ENCODE measurements around the gene MRI1. TPM values are rescaled to one million over a fixed set of nuclear protein-coding genes. Genes with fewer than 3 reads are reported as not detected.

Gene MRI1
- 10 to 100 TPM; 19.6 to 29.6 TPM for total RNA-seq
- 20.7 TPM for polyA plus RNA-seq (2013, experiment 1 of 2)
- 20.5 TPM for polyA plus RNA-seq (2013, experiment 2 of 2)
- long read RNA-seq, experiment 1, partial matches to known transcripts: 0 of 1 reads
- long read RNA-seq, experiment 1, other reads (novel, unspliced or antisense): 1 of 1 reads
- long read RNA-seq, experiment 2, partial matches to known transcripts: 0 of 8 reads
- long read RNA-seq, experiment 2, other reads (novel, unspliced or antisense): 6 of 8 reads
- long read RNA-seq, experiment 3, transcript MRI1-201 (6 exons, 1,735 nt): major isoform, 5 of 10 reads
- long read RNA-seq, experiment 3, partial matches to known transcripts: 1 of 10 reads
- long read RNA-seq, experiment 3, other reads (novel, unspliced or antisense): 4 of 10 reads
- long read RNA-seq, experiment 4: 0 reads

DNA sequence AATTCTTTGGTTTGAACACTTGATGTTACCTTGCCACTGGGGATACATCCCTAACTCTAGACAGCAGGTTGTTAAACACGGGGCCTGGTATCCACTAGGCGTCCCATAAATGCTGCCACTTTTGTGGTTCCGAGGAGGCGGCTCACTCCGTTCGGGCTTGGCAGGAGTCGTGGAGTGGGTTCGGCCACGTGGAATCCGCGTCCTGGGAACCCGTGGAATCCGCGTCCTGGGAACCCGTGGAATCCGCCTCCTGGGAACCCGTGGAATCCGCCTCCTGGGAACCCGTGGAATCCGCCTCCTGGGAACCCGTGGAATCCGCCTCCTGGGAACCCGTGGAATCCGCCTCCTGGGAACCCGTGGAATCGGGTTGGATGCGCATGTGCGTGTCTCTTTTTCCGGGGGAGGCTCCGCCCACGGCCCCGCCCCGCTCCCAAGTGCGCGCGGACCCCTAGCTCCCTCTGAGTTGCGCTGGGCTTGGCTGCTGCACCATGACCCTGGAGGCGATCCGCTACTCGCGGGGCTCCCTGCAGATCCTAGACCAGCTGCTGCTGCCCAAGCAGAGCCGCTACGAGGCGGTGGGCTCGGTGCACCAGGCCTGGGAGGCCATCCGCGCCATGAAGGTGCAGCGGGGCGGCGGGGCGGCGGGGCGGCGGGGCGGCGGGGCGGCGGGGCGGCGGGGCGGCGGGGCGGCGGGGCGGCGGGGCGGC is at the start of gene MRI1:
Gene MRI1 (plus strand): TSS at position 422 of the 707 bp plus-strand sequence. CDS start 67 bp downstream, at position 489.
- peaks cover 35% of the 10 kb centered on the region for H3K36me3 ChIP-seq (ENCODE audit: control insufficient read depth, insufficient read depth, low read length)
- peaks cover 5% of the 10 kb centered on the region for H3K4me1 Mint-ChIP-seq
- peak within 1 kb of the TSS; percentile 78 for H3K4me3 ChIP-seq (ENCODE audit: low read length)
- H3K9me3 Mint-ChIP-seq: peaks cover 1% of the 10 kb centered on the region
- H3K27me3 ChIP-seq (ENCODE audit: control insufficient read depth, insufficient read depth, low read length, poor library complexity, severe bottlenecking): no peaks in the 10 kb centered on the region
- no peaks in the 10 kb centered on the region for H3K9me3 ChIP-seq (ENCODE audit: control insufficient read depth, low read length)
- H3K27ac ChIP-seq (ENCODE audit: low read depth, low read length): no peak within 1 kb of the TSS
- H3K4me3 Mint-ChIP-seq: peak within 1 kb of the TSS; percentile 62
- peak; percentile 83 for DNase-seq
- TF ChIP-seq, protein P1, sequence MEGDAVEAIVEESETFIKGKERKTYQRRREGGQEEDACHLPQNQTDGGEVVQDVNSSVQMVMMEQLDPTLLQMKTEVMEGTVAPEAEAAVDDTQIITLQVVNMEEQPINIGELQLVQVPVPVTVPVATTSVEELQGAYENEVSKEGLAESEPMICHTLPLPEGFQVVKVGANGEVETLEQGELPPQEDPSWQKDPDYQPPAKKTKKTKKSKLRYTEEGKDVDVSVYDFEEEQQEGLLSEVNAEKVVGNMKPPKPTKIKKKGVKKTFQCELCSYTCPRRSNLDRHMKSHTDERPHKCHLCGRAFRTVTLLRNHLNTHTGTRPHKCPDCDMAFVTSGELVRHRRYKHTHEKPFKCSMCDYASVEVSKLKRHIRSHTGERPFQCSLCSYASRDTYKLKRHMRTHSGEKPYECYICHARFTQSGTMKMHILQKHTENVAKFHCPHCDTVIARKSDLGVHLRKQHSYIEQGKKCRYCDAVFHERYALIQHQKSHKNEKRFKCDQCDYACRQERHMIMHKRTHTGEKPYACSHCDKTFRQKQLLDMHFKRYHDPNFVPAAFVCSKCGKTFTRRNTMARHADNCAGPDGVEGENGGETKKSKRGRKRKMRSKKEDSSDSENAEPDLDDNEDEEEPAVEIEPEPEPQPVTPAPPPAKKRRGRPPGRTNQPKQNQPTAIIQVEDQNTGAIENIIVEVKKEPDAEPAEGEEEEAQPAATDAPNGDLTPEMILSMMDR (conservative IDR thresholded peaks at IDR 0.05): no peak
- peak within 1 kb of the TSS; percentile 55 for H3K27ac Mint-ChIP-seq
- H3K9ac ChIP-seq (ENCODE audit: extremely low read depth, low read length, poor library complexity, severe bottlenecking): peak within 1 kb of the TSS; percentile 57
- 23 to 52% methylated on average over 19 to 65 of the region's 67 CpGs for WGBS, 2 experiments (ENCODE audit: insufficient coverage in 1 of 2, insufficient read length in 1 of 2)
- peaks cover 36% of the 10 kb centered on the region for H3K36me3 Mint-ChIP-seq (ENCODE audit: low read depth)
- no peaks in the 10 kb centered on the region for H3K4me1 ChIP-seq (ENCODE audit: control insufficient read depth, insufficient read depth, low read length)
- H3K27me3 Mint-ChIP-seq (ENCODE audit: insufficient read depth): no peaks in the 10 kb centered on the region

DNA sequence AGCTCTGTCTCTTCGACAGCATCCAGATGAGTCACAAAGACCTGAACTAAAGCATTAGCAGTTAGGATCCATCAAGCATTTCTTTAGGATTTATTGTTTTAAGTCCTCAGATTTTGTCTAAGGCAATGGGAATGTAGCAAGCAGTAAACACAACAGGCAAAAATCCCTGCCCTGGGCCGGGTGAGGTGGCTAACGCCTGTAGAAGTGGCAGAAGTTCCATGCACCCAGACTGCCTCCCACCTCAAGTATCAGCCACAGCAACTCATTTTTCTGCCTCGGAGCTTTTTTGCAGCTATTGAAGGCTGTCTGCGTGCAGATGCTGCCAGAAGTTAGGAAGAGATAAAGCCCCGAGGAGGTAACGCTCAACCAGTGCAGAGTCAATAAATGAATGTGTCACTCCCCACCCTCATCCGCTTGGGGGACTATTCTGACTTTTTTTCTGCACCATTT is 47.1 kb upstream of the MRI1 start:
- TF ChIP-seq, protein P1 (conservative IDR thresholded peaks at IDR 0.05): no peak
- Histone ChIP-seq H3K4me1 (ENCODE audit: control insufficient read depth, insufficient read depth, low read length) (no peaks in the 10 kb centered on the region), H3K9me3 (ENCODE audit: control insufficient read depth, low read length) (peaks cover 6% of the 10 kb centered on the region), H3K27me3 (ENCODE audit: control insufficient read depth, insufficient read depth, low read length, poor library complexity, severe bottlenecking) (no peaks in the 10 kb centered on the region), H3K4me3 (ENCODE audit: low read length) (no peak overlapping the region), H3K36me3 (ENCODE audit: control insufficient read depth, insufficient read depth, low read length) (no peaks in the 10 kb centered on the region), H3K27ac (ENCODE audit: low read depth, low read length) (no peak overlapping the region), H3K9ac (ENCODE audit: extremely low read depth, low read length, poor library complexity, severe bottlenecking) (no peak overlapping the region)
- no peak for DNase-seq
- Mint-ChIP-seq H3K9me3 (peaks cover 24% of the 10 kb centered on the region), H3K4me1 (peaks cover 2% of the 10 kb centered on the region), H3K36me3 (ENCODE audit: low read depth) (peaks cover 2% of the 10 kb centered on the region), H3K27me3 (ENCODE audit: insufficient read depth) (peaks cover 2% of the 10 kb centered on the region), H3K4me3 (no peak overlapping the region), H3K27ac (no peak overlapping the region)
- WGBS, 2 experiments (ENCODE audit: insufficient coverage in 1 of 2, insufficient read length in 1 of 2): 85 to 87% methylated on average over 8 of the region's 8 CpGs

DNA sequence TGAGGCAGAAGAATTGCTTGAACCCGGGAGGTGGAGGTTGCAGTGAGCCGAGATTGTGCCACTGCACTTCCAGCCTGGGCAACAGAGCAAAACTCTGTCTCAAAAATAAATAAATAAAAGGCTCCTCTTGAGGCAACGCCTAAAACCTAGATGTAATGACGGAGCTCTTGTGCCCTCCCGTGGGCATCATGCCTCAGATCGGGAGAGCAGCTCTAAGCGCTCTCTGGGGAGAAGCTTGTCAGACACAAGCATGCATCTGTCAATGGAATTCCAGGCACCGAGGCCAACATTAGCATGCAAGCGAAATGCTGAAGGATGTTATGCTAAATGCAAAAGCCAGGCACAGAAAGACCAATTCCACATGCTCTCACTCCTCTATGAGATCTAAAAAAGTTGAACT is 45.6 kb upstream of the MRI1 start:
- peaks cover 2% of the 10 kb centered on the region for H3K36me3 Mint-ChIP-seq (ENCODE audit: low read depth)
- no peaks in the 10 kb centered on the region for H3K27me3 ChIP-seq (ENCODE audit: control insufficient read depth, insufficient read depth, low read length, poor library complexity, severe bottlenecking)
- H3K9me3 ChIP-seq (ENCODE audit: control insufficient read depth, low read length): peaks cover 6% of the 10 kb centered on the region
- H3K27me3 Mint-ChIP-seq (ENCODE audit: insufficient read depth): peaks cover 2% of the 10 kb centered on the region
- no peak overlapping the region for H3K27ac Mint-ChIP-seq
- no peaks in the 10 kb centered on the region for H3K4me1 Mint-ChIP-seq
- TF ChIP-seq, protein P1 (conservative IDR thresholded peaks at IDR 0.05): peak; percentile 64
- H3K9ac ChIP-seq (ENCODE audit: extremely low read depth, low read length, poor library complexity, severe bottlenecking): no peak overlapping the region
- H3K4me1 ChIP-seq (ENCODE audit: control insufficient read depth, insufficient read depth, low read length): no peaks in the 10 kb centered on the region
- H3K4me3 Mint-ChIP-seq: no peak overlapping the region
- WGBS, 2 experiments (ENCODE audit: insufficient coverage in 1 of 2, insufficient read length in 1 of 2): 45 to 56% methylated on average over 7 to 9 of the region's 9 CpGs
- H3K9me3 Mint-ChIP-seq: peaks cover 23% of the 10 kb centered on the region
- no peak overlapping the region for H3K27ac ChIP-seq (ENCODE audit: low read depth, low read length)
- no peak overlapping the region for H3K4me3 ChIP-seq (ENCODE audit: low read length)
- peak; percentile 63 for DNase-seq
- H3K36me3 ChIP-seq (ENCODE audit: control insufficient read depth, insufficient read depth, low read length): no peaks in the 10 kb centered on the region
